Fibroblast of lung (primary cell): Measurements from ENCODE around the gene UACA.

Experiments
- EZH2 ChIP-seq: IDR thresholded peaks from 2 replicates; pipeline ENCODE4 v1.5.1; 2012; ENCODE audit warnings: low read length, control low read depth, mild to moderate bottlenecking; ENCODE audit errors: missing control alignments
- TF ChIP-seq, protein P1 (sequence below), 2 donors: IDR thresholded peaks in 1 of 2; conservative IDR thresholded peaks in 1 of 2; 1 replicate in 1 of 2; 2 replicates in 1 of 2; pipeline ENCODE4 v1.5.1; 2011 to 2012; ENCODE audit warnings: low read length in 2 of 2, control low read depth in 1 of 2, inconsistent platforms in 1 of 2, low read depth in 1 of 2, mild to moderate bottlenecking in 1 of 2

DNA sequence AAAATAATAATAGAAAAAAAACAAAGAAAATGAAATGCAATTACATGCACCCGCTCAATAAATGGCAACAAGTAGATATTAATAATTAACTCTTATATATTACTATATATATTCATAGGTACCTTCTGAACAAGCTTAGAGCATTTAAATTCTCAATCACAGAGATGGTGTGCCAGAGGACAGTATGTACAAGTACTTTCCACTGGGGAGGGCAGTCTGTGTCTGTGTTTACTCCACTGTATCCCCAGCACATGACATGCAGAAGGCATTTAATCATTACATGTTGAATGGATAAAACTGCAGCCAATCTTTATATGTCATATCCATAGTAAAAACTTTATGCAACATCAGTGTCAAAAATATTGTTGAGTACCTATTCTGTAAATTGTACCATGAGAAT lies 97.8 kb downstream of the UACA start:
- TF ChIP-seq, protein P1, sequence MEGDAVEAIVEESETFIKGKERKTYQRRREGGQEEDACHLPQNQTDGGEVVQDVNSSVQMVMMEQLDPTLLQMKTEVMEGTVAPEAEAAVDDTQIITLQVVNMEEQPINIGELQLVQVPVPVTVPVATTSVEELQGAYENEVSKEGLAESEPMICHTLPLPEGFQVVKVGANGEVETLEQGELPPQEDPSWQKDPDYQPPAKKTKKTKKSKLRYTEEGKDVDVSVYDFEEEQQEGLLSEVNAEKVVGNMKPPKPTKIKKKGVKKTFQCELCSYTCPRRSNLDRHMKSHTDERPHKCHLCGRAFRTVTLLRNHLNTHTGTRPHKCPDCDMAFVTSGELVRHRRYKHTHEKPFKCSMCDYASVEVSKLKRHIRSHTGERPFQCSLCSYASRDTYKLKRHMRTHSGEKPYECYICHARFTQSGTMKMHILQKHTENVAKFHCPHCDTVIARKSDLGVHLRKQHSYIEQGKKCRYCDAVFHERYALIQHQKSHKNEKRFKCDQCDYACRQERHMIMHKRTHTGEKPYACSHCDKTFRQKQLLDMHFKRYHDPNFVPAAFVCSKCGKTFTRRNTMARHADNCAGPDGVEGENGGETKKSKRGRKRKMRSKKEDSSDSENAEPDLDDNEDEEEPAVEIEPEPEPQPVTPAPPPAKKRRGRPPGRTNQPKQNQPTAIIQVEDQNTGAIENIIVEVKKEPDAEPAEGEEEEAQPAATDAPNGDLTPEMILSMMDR (conservative IDR thresholded peaks at IDR 0.05 in 1 of 2, IDR thresholded peaks at IDR 0.05 in 1 of 2; ENCODE audit: low read depth in 1 of 2, low read length in 2 of 2), result no peak
- no peak for TF ChIP-seq EZH2
